GM06990 (cell line): ENCODE data around the gene FUT3.
"Not testable (repeated sequence)": the region's sequence is repeated elsewhere in the genome, so short reads cannot be mapped to it uniquely, and the experiment has no call there.

Experiments used
- DNase-seq: peaks from one replicate; pipeline ENCODE4 v3.0.0-alpha.2; 2011; ENCODE audit not compliant: insufficient read length; ENCODE audit errors: extremely low read depth
- H3K27me3 ChIP-seq: replicated peaks from 2 replicates; pipeline ENCODE4 v1.6.0; 2011; ENCODE audit warnings: low read length; ENCODE audit not compliant: control insufficient read depth, insufficient read depth
- H3K36me3 ChIP-seq: 2 replicates; pipeline ENCODE4 v1.5.1; 2011; ENCODE audit warnings: low read length; ENCODE audit not compliant: control insufficient read depth, insufficient read depth
- H3K4me3 ChIP-seq: replicated peaks from 2 replicates; pipeline ENCODE4 v1.5.1; 2011; ENCODE audit warnings: low read depth, mild to moderate bottlenecking, control low read depth, low read length
- TF ChIP-seq, protein P1 (sequence below): IDR thresholded peaks from 2 replicates; pipeline ENCODE4 v1.5.1; 2011; ENCODE audit warnings: low read length, control low read depth, mild to moderate bottlenecking, inconsistent platforms; ENCODE audit not compliant: insufficient read depth, poor library complexity, severe bottlenecking

Gene FUT3

GRCh38 chr19:5864725-5865486 is 13.7 kb upstream of the FUT3 start:
- TF ChIP-seq, protein P1, sequence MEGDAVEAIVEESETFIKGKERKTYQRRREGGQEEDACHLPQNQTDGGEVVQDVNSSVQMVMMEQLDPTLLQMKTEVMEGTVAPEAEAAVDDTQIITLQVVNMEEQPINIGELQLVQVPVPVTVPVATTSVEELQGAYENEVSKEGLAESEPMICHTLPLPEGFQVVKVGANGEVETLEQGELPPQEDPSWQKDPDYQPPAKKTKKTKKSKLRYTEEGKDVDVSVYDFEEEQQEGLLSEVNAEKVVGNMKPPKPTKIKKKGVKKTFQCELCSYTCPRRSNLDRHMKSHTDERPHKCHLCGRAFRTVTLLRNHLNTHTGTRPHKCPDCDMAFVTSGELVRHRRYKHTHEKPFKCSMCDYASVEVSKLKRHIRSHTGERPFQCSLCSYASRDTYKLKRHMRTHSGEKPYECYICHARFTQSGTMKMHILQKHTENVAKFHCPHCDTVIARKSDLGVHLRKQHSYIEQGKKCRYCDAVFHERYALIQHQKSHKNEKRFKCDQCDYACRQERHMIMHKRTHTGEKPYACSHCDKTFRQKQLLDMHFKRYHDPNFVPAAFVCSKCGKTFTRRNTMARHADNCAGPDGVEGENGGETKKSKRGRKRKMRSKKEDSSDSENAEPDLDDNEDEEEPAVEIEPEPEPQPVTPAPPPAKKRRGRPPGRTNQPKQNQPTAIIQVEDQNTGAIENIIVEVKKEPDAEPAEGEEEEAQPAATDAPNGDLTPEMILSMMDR, result no peak
- Histone ChIP-seq H3K27me3 (peaks cover 2% of the 10 kb centered on the region; the same call in 1 of the 2 replicates), H3K36me3 (no peaks in the 10 kb centered on the region), H3K4me3 (no peak overlapping the region)
- DNase-seq, result no peak

GRCh38 chr19:5864013-5864720 is 12.9 kb upstream of the FUT3 start:
- H3K4me3 ChIP-seq, result no peak overlapping the region
- DNase-seq, result no peak
- no peaks in the 10 kb centered on the region for H3K36me3 ChIP-seq
- H3K27me3 ChIP-seq, result peaks cover 2% of the 10 kb centered on the region; the same call in 1 of the 2 replicates
- TF ChIP-seq, protein P1, result no peak

GRCh38 chr19:5863030-5863665 is 11.9 kb upstream of the FUT3 start:
- TF ChIP-seq, protein P1, result no peak
- DNase-seq, result no peak

DNA sequence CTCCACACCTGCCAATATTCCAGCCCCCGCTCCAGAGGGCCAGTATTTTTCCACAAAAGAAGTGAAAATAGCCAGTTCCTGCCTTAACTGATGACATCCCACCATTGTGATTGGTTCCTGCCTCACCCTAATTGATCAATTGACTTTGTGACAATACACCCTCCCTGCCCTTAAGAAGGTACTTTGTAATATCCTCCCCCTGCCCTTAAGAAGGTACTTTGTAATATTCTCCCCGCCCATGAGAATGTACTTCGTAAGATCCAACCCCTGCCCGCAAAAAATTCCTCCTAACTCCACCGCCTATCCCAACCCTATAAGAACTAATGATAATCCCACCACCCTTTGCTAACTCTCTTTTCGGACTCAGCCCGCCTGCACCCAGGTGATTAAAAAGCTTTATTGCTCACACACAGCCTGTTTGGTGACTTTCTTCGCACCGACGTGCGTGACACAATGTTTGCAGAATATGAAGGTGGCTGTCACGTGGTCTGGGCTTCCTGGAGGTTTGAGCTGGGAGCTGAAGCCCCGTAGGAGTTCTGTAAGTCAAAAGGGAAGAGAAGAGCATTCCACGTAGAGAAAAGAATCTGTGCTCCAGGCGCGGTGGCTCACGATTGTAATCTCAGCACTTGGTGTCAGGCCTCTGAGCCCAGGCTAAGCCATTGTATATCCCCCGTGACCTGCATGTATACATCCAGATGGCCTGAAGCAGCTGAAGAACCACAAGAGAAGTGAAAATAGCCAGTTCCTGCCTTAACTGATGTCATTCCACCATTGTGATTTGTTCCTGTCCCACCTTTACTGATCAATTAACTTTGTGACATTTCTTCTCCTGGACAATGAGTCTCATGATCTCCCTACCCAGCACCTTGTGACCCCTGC is 6.2 kb upstream of the FUT3 start:
- no peaks in the 10 kb centered on the region for H3K36me3 ChIP-seq
- no peak for DNase-seq

More at GRCh38 chr19:5863030-5863665, 11.9 kb upstream of the FUT3 start:
- H3K27me3 ChIP-seq, result peaks cover 2% of the 10 kb centered on the region; the same call in 1 of the 2 replicates
- no peak overlapping the region for H3K4me3 ChIP-seq
- no peaks in the 10 kb centered on the region for H3K36me3 ChIP-seq

GRCh38 chr19:5855151-5855550 is 3.9 kb upstream of the FUT3 start:
- DNase-seq, H3K36me3 ChIP-seq, H3K27me3 ChIP-seq, H3K4me3 ChIP-seq: not testable (repeated sequence)

More for the DNA sequence above, 6.2 kb upstream of the FUT3 start:
- H3K27me3 ChIP-seq, result peaks cover 2% of the 10 kb centered on the region; the same call in 1 of the 2 replicates
- H3K4me3 ChIP-seq, result no peak overlapping the region
- TF ChIP-seq, protein P1, result no peak

DNA sequence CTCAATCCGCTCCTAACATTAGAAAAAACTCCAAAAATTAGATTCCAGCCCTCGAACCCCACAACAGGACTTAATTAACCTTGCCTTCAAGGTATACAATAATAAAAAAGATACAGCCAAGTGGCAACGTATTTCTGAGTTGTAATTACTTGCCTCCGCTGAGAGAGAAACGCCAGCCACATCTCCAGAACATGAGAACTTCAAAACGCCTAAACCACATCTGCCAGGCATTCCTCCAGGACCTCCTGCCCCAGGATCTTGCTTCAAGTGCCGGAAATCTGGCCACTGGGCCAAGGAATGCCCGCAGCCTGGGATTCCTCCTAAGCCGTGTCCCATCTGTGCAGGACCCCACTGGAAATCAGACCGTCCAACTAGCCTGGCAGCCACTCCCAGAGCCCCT is 2.9 kb upstream of the FUT3 start:
- H3K4me3 ChIP-seq, DNase-seq, H3K36me3 ChIP-seq, H3K27me3 ChIP-seq: not testable (repeated sequence)
